HG02642 (cell line): ENCODE data around the gene POLR1B.
A peak's percentile ranks its signal among the peaks of the same experiment; 100 is the strongest.

ENCODE experiments used
- ATAC-seq: cut with Tn5 transposase; IDR thresholded peaks from one replicate; pipeline ENCODE4 v1.9.1; 2021; ENCODE audit warnings: mild to moderate bottlenecking; ENCODE audit not compliant: unreplicated experiment, poor library complexity

The POLR1B gene

GRCh38 chr2:112626604-112627059 lies 84.4 kb downstream of the POLR1B start:
- ATAC-seq, result peak; percentile 64
